OCI-LY7 (cell line): ENCODE data around the gene XKR7.

Experiments used
- CTCF ChIP-seq: fragments of 200-600 bp; sonication (generic); conservative IDR thresholded peaks from 2 replicates; pipeline ENCODE4 v1.5.1; 2014; ENCODE audit warnings: mild to moderate bottlenecking, antibody characterized with exemption, low read length, moderate library complexity, mixed read lengths
- EZH2phosphoT487 ChIP-seq: fragments of 200-600 bp; sonication (generic); IDR thresholded peaks from 2 replicates; pipeline ENCODE4 v1.6.1; 2018; ENCODE audit warnings: low read depth, borderline replicate concordance, mild to moderate bottlenecking, mixed run types, antibody characterized with exemption, low read length, moderate library complexity, mixed read lengths

GRCh38 chr20:32035426-32035779 lies 67.5 kb downstream of the XKR7 start:
- TF ChIP-seq CTCF (no peak), EZH2phosphoT487 (no peak)
